ENCODE data around the gene HIVEP3. TPM values are rescaled to one million over a fixed set of nuclear protein-coding genes. Genes with fewer than 3 reads are reported as not detected.

The HIVEP3 gene
- total and polyA plus RNA-seq, 4 donors = 7.0 to 14.7 (median 8.8) TPM

GRCh38 chr1:41670217-41670957 lies 248.3 kb downstream of the HIVEP3 start:
- Histone ChIP-seq H3K27ac (ENCODE audit: low read depth in 1 of 2, low read length in 1 of 2) (no peak overlapping the region), H3K4me3 (no peak overlapping the region)
- peak; percentile 30 for ATAC-seq (ENCODE audit: insufficient read depth, low FRiP score)

GRCh38 chr1:41668967-41669366 lies 249.8 kb downstream of the HIVEP3 start:
- no peak for ATAC-seq (ENCODE audit: insufficient read depth, low FRiP score)
- WGBS, 2 donors = 95 to 98% methylated on average over 3 of the region's 3 CpGs
- no peak for DNase-seq
- H3K9ac ChIP-seq (ENCODE audit: insufficient read depth in 1 of 2, low read length in 2 of 2) = no peak overlapping the region
- H3K9me3 ChIP-seq (ENCODE audit: control insufficient read depth in 4 of 4, insufficient read depth in 3 of 4, low read length in 3 of 4) = no peaks in the 10 kb centered on the region
- no peak overlapping the region for H3K27ac ChIP-seq (ENCODE audit: low read depth in 1 of 2, low read length in 1 of 2)
- no peak for TF ChIP-seq CTCF (IDR thresholded peaks at IDR 0.05; ENCODE audit: control extremely low read depth, extremely low read depth)
- H3K4me3 ChIP-seq = no peak overlapping the region
- H3K27me3 ChIP-seq (ENCODE audit: control insufficient read depth in 3 of 3, insufficient read depth in 3 of 3, low read length in 2 of 3) = peaks cover 0 to 4% (median 0%) of the 10 kb centered on the region in 3 donors
- H3K36me3 ChIP-seq (ENCODE audit: control insufficient read depth in 4 of 4, insufficient read depth in 4 of 4, low read length in 4 of 4) = no peaks in the 10 kb centered on the region
- peaks cover 0 to 19% (median 9%) of the 10 kb centered on the region in 5 donors for H3K4me1 ChIP-seq (ENCODE audit: control insufficient read depth in 5 of 5, insufficient read depth in 5 of 5, low read length in 5 of 5)

More at GRCh38 chr1:41670217-41670957, 248.3 kb downstream of the HIVEP3 start:
- DNase-seq = no peak
- TF ChIP-seq CTCF (IDR thresholded peaks at IDR 0.05; ENCODE audit: control extremely low read depth, extremely low read depth) = no peak
- Histone ChIP-seq H3K4me1 (ENCODE audit: control insufficient read depth in 5 of 5, insufficient read depth in 5 of 5, low read length in 5 of 5) (peaks cover 0 to 16% (median 9%) of the 10 kb centered on the region in 5 donors), H3K9ac (ENCODE audit: insufficient read depth in 1 of 2, low read length in 2 of 2) (no peak overlapping the region), H3K27me3 (ENCODE audit: control insufficient read depth in 3 of 3, insufficient read depth in 3 of 3, low read length in 2 of 3) (peaks cover 0 to 4% (median 0%) of the 10 kb centered on the region in 3 donors), H3K36me3 (ENCODE audit: control insufficient read depth in 4 of 4, insufficient read depth in 4 of 4, low read length in 4 of 4) (no peaks in the 10 kb centered on the region), H3K9me3 (ENCODE audit: control insufficient read depth in 4 of 4, insufficient read depth in 3 of 4, low read length in 3 of 4) (no peaks in the 10 kb centered on the region)
- WGBS, 2 donors = 79 to 84% methylated on average over 4 of the region's 4 CpGs

- Histone ChIP-seq H3K4me1 (ENCODE audit: control insufficient read depth in 5 of 5, insufficient read depth in 5 of 5, low read length in 5 of 5) (peaks cover 0 to 21% (median 7%) of the 10 kb centered on the region in 5 donors), H3K9ac (ENCODE audit: insufficient read depth in 1 of 2, low read length in 2 of 2) (no peak overlapping the region), H3K27ac (ENCODE audit: low read depth in 1 of 2, low read length in 1 of 2) (no peak overlapping the region), H3K9me3 (ENCODE audit: control insufficient read depth in 4 of 4, insufficient read depth in 3 of 4, low read length in 3 of 4) (no peaks in the 10 kb centered on the region), H3K4me3 (no peak overlapping the region), H3K36me3 (ENCODE audit: control insufficient read depth in 4 of 4, insufficient read depth in 4 of 4, low read length in 4 of 4) (no peaks in the 10 kb centered on the region), H3K27me3 (ENCODE audit: control insufficient read depth in 3 of 3, insufficient read depth in 3 of 3, low read length in 2 of 3) (peaks cover 0 to 4% (median 0%) of the 10 kb centered on the region in 3 donors)
- DNase-seq = no peak
- no peak for ATAC-seq (ENCODE audit: insufficient read depth, low FRiP score)
- no peak for TF ChIP-seq CTCF (IDR thresholded peaks at IDR 0.05; ENCODE audit: control extremely low read depth, extremely low read depth)
- 85 to 92% methylated on average over 7 of the region's 7 CpGs for WGBS, 2 donors
These were observed 250.6 kb downstream of the HIVEP3 start for GRCh38 chr1:41668054-41668660.
